ENCODE measurements around the gene ANKH. TPM values are rescaled to one million over a fixed set of nuclear protein-coding genes. Genes with fewer than 3 reads are reported as not detected.

The ANKH gene
- total and polyA plus RNA-seq, 2 of the 13 experiments (the other 11 are each of a cell fraction or from before 2014, with no cell fraction given) = 25.0 to 36.0 TPM

GRCh38 chr5:14674983-14675854 is 196.4 kb downstream of the ANKH start (continued):
- no peak for TF ChIP-seq KLF11 (CRISPR knock-in tag; IDR thresholded peaks at IDR 0.05)
- TF ChIP-seq GATAD2A (CRISPR knock-in tag; IDR thresholded peaks at IDR 0.05) = no peak
- no peak for TF ChIP-seq NCOA2 (CRISPR knock-in tag; IDR thresholded peaks at IDR 0.05)
- TF ChIP-seq ZNF800 (CRISPR knock-in tag; IDR thresholded peaks at IDR 0.05) = no peak
- no peak for TF ChIP-seq TOE1 (CRISPR knock-in tag; IDR thresholded peaks at IDR 0.05)
- TF ChIP-seq FOXP1 (IDR thresholded peaks at IDR 0.05) = no peak
- no peak for TF ChIP-seq FOXP1 (CRISPR knock-in tag; IDR thresholded peaks at IDR 0.05)
- TF ChIP-seq ZSCAN21 (CRISPR knock-in tag; IDR thresholded peaks at IDR 0.05; ENCODE audit: borderline replicate concordance) = no peak
- TF ChIP-seq HHEX (CRISPR knock-in tag; IDR thresholded peaks at IDR 0.05) = no peak

- Histone ChIP-seq H3K9ac (ENCODE audit: insufficient read depth, low read depth, low read length) (no peak overlapping the region), H3K36me3 (replicated peaks in 1 of 2; ENCODE audit: control insufficient read depth in 1 of 2, insufficient read depth in 2 of 2, low read length in 2 of 2) (peaks cover 5 to 42% of the 10 kb centered on the region in 2 experiments; a peak in 4 of 5 replicates), H3K4me2 (ENCODE audit: low read depth, low read length) (no peak overlapping the region), H3K27ac (ENCODE audit: extremely low read length, insufficient read depth, low read length) (no peak overlapping the region), H4K20me1 (ENCODE audit: insufficient read depth, low read length) (peaks cover 12% of the 10 kb centered on the region), H3K4me3 (replicated peaks in 1 of 3; ENCODE audit: insufficient read depth in 1 of 3, low read depth in 2 of 3, low read length in 3 of 3) (no peak overlapping the region), H3K4me1 (ENCODE audit: insufficient read depth, low read length) (peaks cover 47% of the 10 kb centered on the region), H3K79me2 (ENCODE audit: insufficient read depth, low read length) (peaks cover 92% of the 10 kb centered on the region), H3K27me3 (ENCODE audit: control insufficient read depth in 1 of 2, insufficient read depth in 2 of 2, low read length in 2 of 2) (no peaks in the 10 kb centered on the region), H3K9me3 (ENCODE audit: low read length) (no peaks in the 10 kb centered on the region), H2AFZ (ENCODE audit: low read length) (no peak overlapping the region)
- TF ChIP-seq CAMTA2 (CRISPR knock-in tag; IDR thresholded peaks at IDR 0.05; ENCODE audit: borderline replicate concordance) (no peak), GFI1 (CRISPR knock-in tag; IDR thresholded peaks at IDR 0.05; ENCODE audit: borderline replicate concordance) (no peak), TIGD3 (CRISPR knock-in tag; IDR thresholded peaks at IDR 0.05; ENCODE audit: borderline replicate concordance) (no peak), ZNF546 (CRISPR knock-in tag; conservative IDR thresholded peaks at IDR 0.05) (no peak)
- FAIRE-seq (no peak), ATAC-seq (no peak), DNase-seq (ENCODE audit: low spot score) (no peak)
- intact Hi-C loops (cut with micrococcal nuclease; ENCODE audit: unreplicated experiment) (no loop called here), in situ Hi-C loops (cut with HindIII; ENCODE audit: extremely low pct_ligation_motif_present, low pct_unique_long_range_greater_than_20kb) (no loop called here)
- CTCF ChIA-PET (ENCODE audit: low intra/inter-chr PET ratio, low total read pairs) = no interaction called here
- no TSS peak for BruUV-seq (replicated peaks)
- POLR2A ChIA-PET = no interaction called here
- WGBS (ENCODE audit: low lambda C conversion rate) = 97% methylated on average over 3 of the region's 3 CpGs
Observed at GRCh38 chr5:14673443-14673842, 198.1 kb downstream of the ANKH start.
